Measurements from ENCODE around the gene DCDC2.

The DCDC2 gene

DNA sequence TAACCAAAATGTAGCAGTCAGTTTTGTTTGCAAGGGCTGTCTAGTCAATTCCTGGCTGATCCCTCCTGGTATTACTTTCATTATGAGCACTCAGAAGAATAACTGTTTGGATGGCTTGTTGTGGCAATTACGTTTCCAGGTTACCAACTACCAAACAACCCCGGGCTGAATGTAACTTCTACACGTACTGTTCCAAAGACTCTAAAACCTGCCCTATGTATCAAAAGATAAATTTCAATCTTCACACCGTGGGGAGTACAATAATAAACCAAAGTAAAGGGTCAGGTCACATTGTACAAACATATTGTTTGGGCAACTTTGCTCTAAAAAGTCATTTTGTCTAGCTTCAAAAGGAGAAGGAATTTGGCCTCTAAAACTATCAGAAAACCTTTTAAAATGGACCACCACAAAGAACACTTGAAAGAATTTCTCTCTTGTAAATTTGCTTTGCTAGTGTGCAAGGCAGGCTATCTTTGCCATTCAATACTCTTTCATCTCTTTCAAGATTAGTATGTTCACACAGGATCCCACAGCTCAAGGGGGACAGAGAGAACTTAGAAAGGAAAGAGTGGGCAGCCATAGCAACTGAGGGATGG is 27.6 kb downstream of the DCDC2 start:
- no peak for TF ChIP-seq POLR2AphosphoS5 (IDR thresholded peaks at IDR 0.05; ENCODE audit: low read depth, low read length)
- no peak for TF ChIP-seq FOXP2 (optimal IDR thresholded peaks at IDR 0.05; ENCODE audit: borderline replicate concordance, extremely low read depth, extremely low read length, insufficient read depth)
- no peak for TF ChIP-seq SIN3A (IDR thresholded peaks at IDR 0.05; ENCODE audit: borderline replicate concordance, insufficient read depth, low read length)
- no peak for TF ChIP-seq TAF1 (IDR thresholded peaks at IDR 0.05; ENCODE audit: borderline replicate concordance, insufficient read depth, low read length)
- TF ChIP-seq, protein P1, sequence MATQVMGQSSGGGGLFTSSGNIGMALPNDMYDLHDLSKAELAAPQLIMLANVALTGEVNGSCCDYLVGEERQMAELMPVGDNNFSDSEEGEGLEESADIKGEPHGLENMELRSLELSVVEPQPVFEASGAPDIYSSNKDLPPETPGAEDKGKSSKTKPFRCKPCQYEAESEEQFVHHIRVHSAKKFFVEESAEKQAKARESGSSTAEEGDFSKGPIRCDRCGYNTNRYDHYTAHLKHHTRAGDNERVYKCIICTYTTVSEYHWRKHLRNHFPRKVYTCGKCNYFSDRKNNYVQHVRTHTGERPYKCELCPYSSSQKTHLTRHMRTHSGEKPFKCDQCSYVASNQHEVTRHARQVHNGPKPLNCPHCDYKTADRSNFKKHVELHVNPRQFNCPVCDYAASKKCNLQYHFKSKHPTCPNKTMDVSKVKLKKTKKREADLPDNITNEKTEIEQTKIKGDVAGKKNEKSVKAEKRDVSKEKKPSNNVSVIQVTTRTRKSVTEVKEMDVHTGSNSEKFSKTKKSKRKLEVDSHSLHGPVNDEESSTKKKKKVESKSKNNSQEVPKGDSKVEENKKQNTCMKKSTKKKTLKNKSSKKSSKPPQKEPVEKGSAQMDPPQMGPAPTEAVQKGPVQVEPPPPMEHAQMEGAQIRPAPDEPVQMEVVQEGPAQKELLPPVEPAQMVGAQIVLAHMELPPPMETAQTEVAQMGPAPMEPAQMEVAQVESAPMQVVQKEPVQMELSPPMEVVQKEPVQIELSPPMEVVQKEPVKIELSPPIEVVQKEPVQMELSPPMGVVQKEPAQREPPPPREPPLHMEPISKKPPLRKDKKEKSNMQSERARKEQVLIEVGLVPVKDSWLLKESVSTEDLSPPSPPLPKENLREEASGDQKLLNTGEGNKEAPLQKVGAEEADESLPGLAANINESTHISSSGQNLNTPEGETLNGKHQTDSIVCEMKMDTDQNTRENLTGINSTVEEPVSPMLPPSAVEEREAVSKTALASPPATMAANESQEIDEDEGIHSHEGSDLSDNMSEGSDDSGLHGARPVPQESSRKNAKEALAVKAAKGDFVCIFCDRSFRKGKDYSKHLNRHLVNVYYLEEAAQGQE (IDR thresholded peaks at IDR 0.05; ENCODE audit: insufficient read depth in 1 of 2, low read depth in 2 of 2, low read length in 2 of 2) = no peak

DNA sequence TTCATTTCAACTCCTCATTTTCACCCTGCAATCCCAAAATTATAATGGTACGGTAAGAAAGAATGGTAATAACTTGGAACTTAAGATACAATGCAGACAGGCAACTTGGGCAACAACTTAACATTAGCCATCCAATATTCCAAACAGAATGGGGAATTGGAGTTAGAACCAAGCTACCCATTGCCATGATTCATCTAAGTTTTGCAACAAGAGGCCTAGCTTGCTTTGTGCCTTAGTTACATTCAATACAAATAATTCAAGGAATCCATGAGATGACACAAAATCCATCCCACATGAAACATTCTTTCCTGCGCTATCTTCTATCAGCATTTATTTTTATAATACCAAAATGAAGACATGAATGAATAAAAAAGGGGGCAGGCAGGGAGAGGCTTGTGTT is 28.4 kb downstream of the DCDC2 start:
- TF ChIP-seq TAF1 (IDR thresholded peaks at IDR 0.05; ENCODE audit: borderline replicate concordance, insufficient read depth, low read length) (no peak), SIN3A (IDR thresholded peaks at IDR 0.05; ENCODE audit: borderline replicate concordance, insufficient read depth, low read length) (no peak), POLR2AphosphoS5 (IDR thresholded peaks at IDR 0.05; ENCODE audit: low read depth, low read length) (no peak), FOXP2 (optimal IDR thresholded peaks at IDR 0.05; ENCODE audit: borderline replicate concordance, extremely low read depth, extremely low read length, insufficient read depth) (no peak)
- TF ChIP-seq, protein P1 (IDR thresholded peaks at IDR 0.05; ENCODE audit: insufficient read depth in 1 of 2, low read depth in 2 of 2, low read length in 2 of 2) = no peak

DNA sequence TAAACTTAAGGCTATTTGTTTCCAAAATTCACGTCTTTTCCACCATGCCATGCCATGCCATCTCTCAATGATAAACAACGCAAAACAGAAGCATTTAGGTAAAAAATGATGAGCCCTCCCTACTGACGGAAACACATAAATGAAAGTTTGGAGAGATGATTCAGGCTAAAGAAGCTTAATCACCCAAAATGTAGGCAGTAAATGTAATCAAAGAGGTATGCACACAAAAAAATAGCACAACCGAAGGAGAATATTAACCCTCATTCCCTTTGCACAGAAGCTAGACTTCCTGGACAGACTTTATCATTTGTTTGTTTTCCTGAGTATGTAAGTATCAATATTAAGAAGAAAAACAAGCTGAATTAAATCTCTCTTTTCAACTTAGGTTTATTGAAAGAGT is 28.8 kb downstream of the DCDC2 start:
- TF ChIP-seq TAF1 (IDR thresholded peaks at IDR 0.05; ENCODE audit: borderline replicate concordance, insufficient read depth, low read length) (no peak), SIN3A (IDR thresholded peaks at IDR 0.05; ENCODE audit: borderline replicate concordance, insufficient read depth, low read length) (no peak), FOXP2 (optimal IDR thresholded peaks at IDR 0.05; ENCODE audit: borderline replicate concordance, extremely low read depth, extremely low read length, insufficient read depth) (no peak), POLR2AphosphoS5 (IDR thresholded peaks at IDR 0.05; ENCODE audit: low read depth, low read length) (no peak)
- TF ChIP-seq, protein P1 (IDR thresholded peaks at IDR 0.05; ENCODE audit: insufficient read depth in 1 of 2, low read depth in 2 of 2, low read length in 2 of 2) = no peak

DNA sequence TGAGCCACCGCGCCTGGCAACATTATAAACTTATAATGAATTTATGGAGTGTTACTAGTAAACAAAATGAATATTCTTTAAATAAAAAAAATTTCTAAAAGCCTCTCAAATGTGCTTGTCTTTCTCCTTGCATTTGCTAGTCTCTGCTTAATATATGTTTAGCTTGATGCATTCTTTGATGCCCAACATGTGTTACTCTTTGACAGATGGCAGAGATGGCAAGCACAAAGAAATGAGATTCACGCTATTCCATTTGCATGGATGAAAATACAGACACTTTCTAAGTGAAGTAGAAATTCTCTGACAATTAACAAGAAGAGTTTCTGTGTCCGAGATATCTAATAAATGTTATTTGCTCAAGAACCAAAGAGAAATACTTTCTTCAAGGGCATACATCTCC is 30.1 kb downstream of the DCDC2 start:
- TF ChIP-seq SIN3A (IDR thresholded peaks at IDR 0.05; ENCODE audit: borderline replicate concordance, insufficient read depth, low read length) (no peak), TAF1 (IDR thresholded peaks at IDR 0.05; ENCODE audit: borderline replicate concordance, insufficient read depth, low read length) (no peak), POLR2AphosphoS5 (IDR thresholded peaks at IDR 0.05; ENCODE audit: low read depth, low read length) (no peak), FOXP2 (optimal IDR thresholded peaks at IDR 0.05; ENCODE audit: borderline replicate concordance, extremely low read depth, extremely low read length, insufficient read depth) (no peak)
- TF ChIP-seq, protein P1 (IDR thresholded peaks at IDR 0.05; ENCODE audit: insufficient read depth in 1 of 2, low read depth in 2 of 2, low read length in 2 of 2) = no peak

Data from PFSK-1 (cell line).